Stimulated activated naive CD8-positive, alpha-beta T cell treated with anti-CD3 and anti-CD28 coated beads, Interleukin-15, Interleukin-2, amounts not matched to agents 100 ng/mL and 50 ng/mL, for 24 hours (primary cell): ENCODE measurements around the gene CSTPP1.
"Not testable (repeated sequence)": the region's sequence is repeated elsewhere in the genome, so short reads cannot be mapped to it uniquely, and the experiment has no call there.

Source experiments
- H3K27ac Mint-ChIP-seq: one replicate; pipeline ENCODE4 v1.8.0; 2021; ENCODE audit warnings: mild to moderate bottlenecking, mixed read lengths
- H3K27me3 Mint-ChIP-seq: one replicate; pipeline ENCODE4 v1.8.0; 2021; ENCODE audit warnings: mixed read lengths
- H3K36me3 Mint-ChIP-seq: one replicate; pipeline ENCODE4 v1.8.0; 2021; ENCODE audit warnings: low read depth, mixed read lengths
- H3K4me1 Mint-ChIP-seq: one replicate; pipeline ENCODE4 v1.8.0; 2021; ENCODE audit warnings: low read depth, mixed read lengths
- H3K4me3 Mint-ChIP-seq: one replicate; pipeline ENCODE4 v1.8.0; 2021; ENCODE audit warnings: mild to moderate bottlenecking, mixed read lengths
- H3K9me3 Mint-ChIP-seq: one replicate; pipeline ENCODE4 v1.8.0; 2021; ENCODE audit warnings: mixed read lengths

The CSTPP1 gene

DNA sequence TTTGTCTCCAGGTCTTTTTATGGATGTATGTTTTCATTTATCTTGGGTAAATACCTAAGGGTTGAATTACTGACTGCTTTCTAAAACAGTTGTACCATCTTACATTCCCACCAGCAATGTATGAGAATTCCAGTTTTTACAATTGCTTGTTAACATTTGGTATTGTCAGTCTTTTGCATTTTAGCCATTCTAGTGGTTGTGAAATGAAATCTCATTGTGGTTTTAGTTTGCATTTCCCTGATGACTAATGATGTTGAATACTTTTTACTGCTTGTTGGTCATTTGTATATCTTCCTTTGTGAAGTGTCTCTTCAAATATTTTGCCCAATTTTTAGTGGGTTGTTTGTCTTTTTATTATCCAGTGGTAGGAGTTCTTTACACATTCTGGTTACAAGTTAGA lies 147.4 kb downstream of the CSTPP1 start:
- H3K4me1 Mint-ChIP-seq: peaks cover 12% of the 10 kb centered on the region
- no peaks in the 10 kb centered on the region for H3K9me3 Mint-ChIP-seq
- H3K4me3 Mint-ChIP-seq: no peak overlapping the region
- H3K36me3 Mint-ChIP-seq: no peaks in the 10 kb centered on the region
- no peaks in the 10 kb centered on the region for H3K27me3 Mint-ChIP-seq
- H3K27ac Mint-ChIP-seq: no peak overlapping the region

DNA sequence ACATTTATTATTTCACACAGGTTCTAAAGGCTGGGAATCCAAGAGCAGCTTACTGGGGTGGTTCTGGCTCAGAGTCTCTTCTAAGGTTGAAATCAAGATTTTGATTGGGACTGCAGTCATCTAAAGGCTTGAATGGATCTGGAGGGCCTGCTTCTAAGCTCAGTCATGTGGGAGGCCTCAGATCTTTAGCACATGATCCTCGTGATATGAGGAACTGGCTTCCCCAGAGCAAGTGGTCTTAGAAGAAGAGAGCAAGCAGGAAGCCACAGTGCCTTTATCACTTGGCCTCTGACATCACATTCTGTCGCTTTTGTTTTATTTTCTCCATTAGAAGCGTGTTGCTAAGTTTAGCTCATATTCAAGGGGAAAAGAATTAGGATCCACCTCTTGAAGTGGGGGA lies 151.2 kb downstream of the CSTPP1 start:
- Mint-ChIP-seq H3K27me3 (no peaks in the 10 kb centered on the region), H3K9me3 (no peaks in the 10 kb centered on the region), H3K4me3 (no peak overlapping the region), H3K36me3 (no peaks in the 10 kb centered on the region), H3K27ac (no peak overlapping the region), H3K4me1 (peaks cover 12% of the 10 kb centered on the region)

DNA sequence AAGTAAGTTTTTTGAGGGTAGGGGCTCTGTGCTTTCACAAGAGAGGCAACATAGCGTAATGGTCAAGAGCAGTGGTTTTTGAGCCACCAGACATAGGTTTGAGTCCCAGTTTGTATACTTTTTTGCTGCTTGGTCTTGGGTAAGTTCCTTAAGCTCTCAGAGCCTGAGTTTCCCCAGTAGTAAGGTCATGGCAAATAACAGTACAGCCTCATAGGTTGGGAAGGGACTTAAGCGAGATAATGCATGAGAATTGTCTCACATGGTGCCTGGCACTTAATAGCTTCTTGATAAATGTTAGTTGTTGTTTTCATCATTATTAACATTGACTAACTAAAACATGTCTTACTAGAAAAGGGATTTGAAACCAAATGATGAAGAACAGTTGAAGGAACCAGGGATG lies 157.0 kb downstream of the CSTPP1 start:
- Mint-ChIP-seq H3K36me3 (no peaks in the 10 kb centered on the region), H3K4me3 (no peak overlapping the region), H3K27me3 (no peaks in the 10 kb centered on the region), H3K9me3 (no peaks in the 10 kb centered on the region), H3K4me1 (no peaks in the 10 kb centered on the region), H3K27ac (no peak overlapping the region)

DNA sequence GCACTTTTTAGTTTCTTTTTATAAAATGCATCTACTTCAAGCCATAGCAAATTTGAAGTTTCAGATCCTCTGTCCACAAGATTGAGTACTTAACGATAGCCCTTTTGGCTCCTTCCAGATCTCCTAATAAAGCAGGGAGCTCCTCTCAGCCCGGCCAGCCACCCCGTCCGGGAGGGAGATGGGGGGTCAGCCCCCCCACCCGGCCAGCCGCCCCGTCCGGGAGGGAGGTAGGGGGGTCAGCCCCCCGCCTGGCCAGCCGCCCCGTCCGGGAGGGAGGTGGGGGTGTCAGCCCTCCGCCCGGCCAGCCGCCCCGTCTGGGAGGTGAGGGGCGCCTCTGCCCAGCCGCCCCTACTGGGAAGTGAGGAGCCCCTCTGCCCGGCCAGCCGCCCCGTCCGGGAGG lies 160.3 kb downstream of the CSTPP1 start:
- H3K36me3 Mint-ChIP-seq, H3K4me3 Mint-ChIP-seq, H3K9me3 Mint-ChIP-seq, H3K27me3 Mint-ChIP-seq, H3K27ac Mint-ChIP-seq: not testable (repeated sequence)
- H3K4me1 Mint-ChIP-seq: peaks cover 11% of the 10 kb centered on the region

DNA sequence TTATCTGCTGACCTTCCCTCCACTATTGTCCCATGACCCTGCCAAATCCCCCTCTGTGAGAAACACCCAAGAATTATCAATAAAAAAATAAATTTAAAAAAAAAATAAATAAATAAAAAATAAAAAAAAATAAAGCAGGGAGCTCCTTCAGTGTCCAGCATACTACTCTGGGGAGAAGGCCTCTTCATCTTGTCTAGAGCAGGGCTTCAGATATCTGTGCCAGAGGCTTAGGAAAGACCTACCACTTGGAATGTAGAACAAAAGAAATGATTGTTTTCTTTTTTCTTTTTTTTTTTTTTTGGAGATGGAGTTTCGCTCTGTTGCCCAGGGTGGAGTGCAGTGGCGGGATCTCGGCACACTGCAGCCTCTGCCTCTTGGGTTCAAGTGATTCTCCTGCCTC lies 161.7 kb downstream of the CSTPP1 start:
- H3K27ac Mint-ChIP-seq, H3K4me3 Mint-ChIP-seq, H3K27me3 Mint-ChIP-seq, H3K36me3 Mint-ChIP-seq, H3K9me3 Mint-ChIP-seq: not testable (repeated sequence)
- peaks cover 11% of the 10 kb centered on the region for H3K4me1 Mint-ChIP-seq

DNA sequence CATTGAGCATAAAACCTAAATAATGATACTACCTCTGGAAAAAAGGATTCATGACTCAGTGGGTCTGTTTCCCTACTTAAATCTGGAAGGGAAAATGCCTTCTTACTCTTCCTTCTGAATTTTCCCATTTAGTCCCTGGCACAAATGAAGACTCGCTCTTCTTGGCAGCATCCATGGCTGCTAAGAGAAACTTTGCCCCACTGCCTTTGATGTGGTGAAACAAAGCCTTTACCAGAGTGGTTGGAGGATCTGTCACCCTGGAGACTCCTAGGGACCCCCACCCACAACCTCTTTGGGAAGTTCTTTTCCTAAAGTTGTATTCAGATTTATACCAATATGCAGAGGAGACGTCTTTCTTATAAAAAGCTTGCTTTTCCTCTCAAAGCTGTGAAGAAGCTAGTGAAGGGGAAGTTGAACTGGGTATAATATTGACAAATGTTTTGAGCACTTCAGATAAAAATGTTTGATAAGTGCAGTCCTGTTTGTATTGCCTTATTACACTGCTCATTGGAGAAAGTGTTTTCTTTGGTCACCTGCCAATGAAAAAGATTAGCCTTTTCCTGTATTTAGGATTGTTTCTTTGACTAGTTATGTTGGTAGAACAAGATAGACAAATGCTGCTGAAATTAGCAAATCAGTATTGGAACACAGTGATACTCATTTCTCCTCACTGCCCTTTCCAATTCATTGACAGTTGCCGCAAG lies 162.8 kb downstream of the CSTPP1 start:
- Mint-ChIP-seq H3K4me3 (no peak overlapping the region), H3K27me3 (no peaks in the 10 kb centered on the region), H3K27ac (no peak overlapping the region), H3K36me3 (no peaks in the 10 kb centered on the region), H3K9me3 (no peaks in the 10 kb centered on the region), H3K4me1 (peaks cover 11% of the 10 kb centered on the region)

DNA sequence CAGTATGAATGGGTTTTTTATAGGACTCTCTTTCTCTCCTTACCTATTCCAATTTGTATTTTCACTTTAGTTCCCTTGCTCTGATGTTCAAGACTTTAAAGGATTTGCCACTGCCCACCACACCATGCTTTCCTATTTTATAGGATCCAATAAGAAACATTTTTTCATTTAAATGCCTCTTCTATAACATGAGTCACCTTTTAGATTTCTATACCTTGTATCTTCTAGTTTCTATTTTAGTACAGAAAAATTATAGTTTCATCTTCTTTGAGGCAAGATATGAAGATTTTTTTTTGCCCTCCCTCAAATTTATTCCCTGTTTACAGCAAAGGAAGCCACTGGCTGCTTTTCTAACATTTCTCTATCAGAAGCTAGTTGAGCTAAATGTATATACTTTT lies 163.4 kb downstream of the CSTPP1 start:
- Mint-ChIP-seq H3K4me3 (no peak overlapping the region), H3K27me3 (no peaks in the 10 kb centered on the region), H3K27ac (no peak overlapping the region), H3K4me1 (peaks cover 11% of the 10 kb centered on the region), H3K36me3 (no peaks in the 10 kb centered on the region), H3K9me3 (no peaks in the 10 kb centered on the region)

DNA sequence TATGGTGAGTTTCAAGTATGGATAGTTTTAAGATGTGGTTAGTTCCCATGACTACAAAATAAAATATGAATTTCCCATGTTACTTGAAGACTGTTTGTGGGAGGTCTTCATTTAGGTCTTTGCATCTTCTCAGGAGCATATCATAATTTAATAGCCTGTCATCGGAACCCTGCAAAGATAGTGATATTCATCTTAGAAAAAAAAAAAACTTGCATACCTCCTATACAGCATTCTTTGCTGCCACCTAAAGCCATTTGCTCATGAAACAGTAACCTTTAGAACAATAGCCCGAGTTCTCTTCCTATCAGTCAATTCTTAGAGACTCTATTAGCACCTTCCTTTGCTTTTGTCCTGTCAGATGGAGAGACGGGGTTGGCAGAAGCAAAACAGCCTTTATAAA lies 164.8 kb downstream of the CSTPP1 start:
- Mint-ChIP-seq H3K9me3 (no peaks in the 10 kb centered on the region), H3K36me3 (no peaks in the 10 kb centered on the region), H3K4me3 (no peak overlapping the region), H3K4me1 (peaks cover 11% of the 10 kb centered on the region), H3K27me3 (no peaks in the 10 kb centered on the region), H3K27ac (no peak overlapping the region)

DNA sequence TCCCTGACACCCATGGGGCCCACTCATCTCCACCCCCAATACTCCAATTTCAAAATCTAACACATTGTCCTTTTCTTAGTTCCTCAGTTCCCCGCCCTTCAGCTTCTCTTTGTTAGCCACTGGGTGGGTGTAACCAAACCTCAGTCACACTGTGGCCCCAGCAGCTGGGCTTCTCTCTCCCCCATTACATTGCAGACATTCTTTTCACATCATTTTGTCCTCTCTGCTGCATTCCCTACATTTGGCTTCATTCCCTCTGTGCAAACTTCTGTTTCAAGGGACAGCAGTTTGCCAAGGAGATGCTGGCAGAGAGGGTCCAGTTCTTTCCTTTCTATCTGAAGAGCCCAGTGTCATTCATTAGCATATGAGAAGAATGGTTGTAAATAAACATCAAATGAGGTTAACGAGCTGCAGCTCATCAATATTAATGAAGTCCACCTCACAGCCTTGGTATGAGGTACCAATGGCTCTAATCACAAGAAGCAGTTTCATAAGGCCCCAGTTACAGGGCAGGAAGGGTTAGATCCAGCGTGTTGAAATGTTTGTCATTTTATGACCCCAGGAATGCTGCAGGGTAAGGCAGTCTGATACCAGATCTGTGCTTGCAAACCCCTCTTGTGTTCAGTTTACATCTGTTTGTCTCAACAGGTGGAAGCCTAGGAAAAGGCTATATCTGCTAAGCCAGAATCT lies 167.8 kb downstream of the CSTPP1 start:
- H3K4me1 Mint-ChIP-seq: peaks cover 11% of the 10 kb centered on the region
- H3K27me3 Mint-ChIP-seq: no peaks in the 10 kb centered on the region
- H3K27ac Mint-ChIP-seq: no peak overlapping the region
- no peaks in the 10 kb centered on the region for H3K36me3 Mint-ChIP-seq
- H3K4me3 Mint-ChIP-seq: no peak overlapping the region
- no peaks in the 10 kb centered on the region for H3K9me3 Mint-ChIP-seq

DNA sequence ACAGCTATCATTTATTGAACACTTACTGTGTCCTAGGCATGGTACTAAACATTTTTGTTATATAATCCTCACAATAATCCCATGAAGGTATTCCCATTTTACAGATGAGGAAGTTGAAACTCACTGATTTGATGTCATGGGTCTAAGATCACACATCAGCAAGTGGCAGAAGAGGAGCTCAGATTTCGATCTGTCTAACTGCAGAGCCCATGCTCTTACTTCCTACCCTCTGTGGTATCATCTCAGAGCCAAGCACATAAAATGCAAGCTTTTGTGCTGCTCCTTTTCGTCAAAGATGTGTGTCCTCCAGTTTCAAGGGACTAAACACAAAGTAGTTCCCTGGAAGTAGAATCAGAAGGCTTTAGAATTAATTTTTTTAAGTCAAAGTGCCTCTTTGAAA lies 169.0 kb downstream of the CSTPP1 start:
- Mint-ChIP-seq H3K4me3 (no peak overlapping the region), H3K27ac (no peak overlapping the region), H3K27me3 (no peaks in the 10 kb centered on the region), H3K36me3 (no peaks in the 10 kb centered on the region), H3K4me1 (peaks cover under 1% of the 10 kb centered on the region), H3K9me3 (no peaks in the 10 kb centered on the region)

DNA sequence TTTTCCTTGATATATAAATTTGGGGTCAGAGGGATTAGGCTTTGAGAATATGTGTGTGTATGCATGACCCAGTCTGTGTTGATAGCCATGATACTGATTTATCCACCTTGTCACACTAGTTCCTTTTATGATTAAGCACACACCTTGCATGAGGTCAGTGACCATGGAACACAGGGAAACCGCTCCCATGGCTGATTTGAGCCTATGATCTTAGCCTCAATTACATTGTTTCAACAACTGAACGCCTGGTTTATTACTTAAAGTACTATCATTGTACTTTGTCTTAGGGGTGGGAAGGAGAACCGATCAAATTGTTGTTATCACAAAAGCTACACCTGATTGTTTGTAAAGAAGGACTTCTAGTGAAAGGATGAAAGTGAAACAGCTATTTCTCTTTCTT lies 169.4 kb downstream of the CSTPP1 start:
- Mint-ChIP-seq H3K36me3 (no peaks in the 10 kb centered on the region), H3K27ac (no peak overlapping the region), H3K4me1 (no peaks in the 10 kb centered on the region), H3K9me3 (no peaks in the 10 kb centered on the region), H3K4me3 (no peak overlapping the region), H3K27me3 (no peaks in the 10 kb centered on the region)

DNA sequence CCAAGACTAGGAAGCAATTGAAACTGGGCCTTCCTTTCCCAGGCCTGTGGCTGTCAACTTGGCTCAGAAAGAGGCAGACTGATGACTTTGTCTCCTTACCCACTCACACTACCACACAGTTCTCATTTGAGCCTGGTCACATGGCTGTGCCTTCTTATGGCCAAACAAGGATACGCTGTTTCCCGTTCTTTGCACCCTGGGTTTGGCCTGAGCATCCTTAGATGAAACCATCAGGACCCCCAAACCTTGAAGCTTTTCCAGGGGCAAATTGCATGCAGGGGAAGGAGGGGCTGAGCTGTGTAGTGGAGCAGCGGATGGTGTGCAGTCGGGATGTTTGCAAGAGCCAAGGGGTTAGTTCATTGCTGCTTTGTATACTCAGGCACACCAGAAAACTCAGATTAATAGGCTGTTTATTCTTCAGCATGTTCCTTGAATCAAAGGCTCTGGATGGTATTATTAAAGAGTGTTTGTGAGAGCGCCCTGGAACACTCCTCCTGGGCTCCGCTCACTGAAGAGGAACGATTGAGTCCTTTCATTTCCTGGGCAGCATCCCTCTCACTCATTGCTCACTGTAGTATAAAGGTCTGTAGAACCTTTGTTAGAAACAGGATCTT lies 170.3 kb downstream of the CSTPP1 start:
- Mint-ChIP-seq H3K27me3 (no peaks in the 10 kb centered on the region), H3K4me1 (no peaks in the 10 kb centered on the region), H3K36me3 (no peaks in the 10 kb centered on the region), H3K9me3 (no peaks in the 10 kb centered on the region), H3K27ac (no peak overlapping the region), H3K4me3 (no peak overlapping the region)

DNA sequence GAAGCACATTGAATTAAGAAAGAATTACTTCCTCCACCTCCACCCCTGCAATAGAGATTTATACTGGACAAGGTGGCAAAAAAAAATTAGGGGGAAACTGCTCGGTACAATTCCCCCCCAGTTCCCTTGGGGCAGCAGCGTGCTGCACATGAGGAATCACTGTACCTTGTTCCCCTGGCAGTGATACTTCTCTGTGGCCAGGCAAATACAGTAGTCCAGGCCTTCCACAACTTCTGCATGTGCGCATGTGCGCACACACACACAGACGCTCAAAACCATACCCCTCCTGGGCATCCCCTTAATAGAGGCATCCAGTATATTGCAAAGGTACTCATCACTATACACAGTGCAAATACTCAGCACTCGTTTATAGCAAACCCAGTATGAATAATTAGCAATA lies 171.2 kb downstream of the CSTPP1 start:
- Mint-ChIP-seq H3K4me1 (no peaks in the 10 kb centered on the region), H3K27ac (no peak overlapping the region), H3K9me3 (no peaks in the 10 kb centered on the region), H3K4me3 (no peak overlapping the region), H3K27me3 (no peaks in the 10 kb centered on the region), H3K36me3 (no peaks in the 10 kb centered on the region)

DNA sequence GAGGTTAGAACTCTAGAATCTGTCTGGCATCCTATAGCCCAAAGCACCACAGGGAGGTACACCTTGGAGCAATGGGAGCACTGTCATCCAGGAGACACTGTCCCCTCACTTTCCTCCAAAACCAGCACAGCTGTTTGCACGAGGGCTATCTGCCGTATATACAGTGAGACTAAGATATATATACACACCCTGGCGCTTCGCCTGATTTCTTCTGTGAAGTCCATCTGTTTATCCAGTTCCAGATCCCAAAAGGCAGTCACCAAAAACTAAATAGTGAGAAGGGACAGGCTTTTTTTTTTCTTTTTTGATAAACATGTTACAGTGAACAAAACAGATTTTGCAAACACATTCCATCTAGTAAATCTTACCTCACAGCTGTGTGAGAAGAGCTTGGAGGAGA lies 171.7 kb downstream of the CSTPP1 start:
- no peak overlapping the region for H3K4me3 Mint-ChIP-seq
- H3K27ac Mint-ChIP-seq: no peak overlapping the region
- no peaks in the 10 kb centered on the region for H3K4me1 Mint-ChIP-seq
- no peaks in the 10 kb centered on the region for H3K9me3 Mint-ChIP-seq
- H3K27me3 Mint-ChIP-seq: no peaks in the 10 kb centered on the region
- H3K36me3 Mint-ChIP-seq: no peaks in the 10 kb centered on the region

DNA sequence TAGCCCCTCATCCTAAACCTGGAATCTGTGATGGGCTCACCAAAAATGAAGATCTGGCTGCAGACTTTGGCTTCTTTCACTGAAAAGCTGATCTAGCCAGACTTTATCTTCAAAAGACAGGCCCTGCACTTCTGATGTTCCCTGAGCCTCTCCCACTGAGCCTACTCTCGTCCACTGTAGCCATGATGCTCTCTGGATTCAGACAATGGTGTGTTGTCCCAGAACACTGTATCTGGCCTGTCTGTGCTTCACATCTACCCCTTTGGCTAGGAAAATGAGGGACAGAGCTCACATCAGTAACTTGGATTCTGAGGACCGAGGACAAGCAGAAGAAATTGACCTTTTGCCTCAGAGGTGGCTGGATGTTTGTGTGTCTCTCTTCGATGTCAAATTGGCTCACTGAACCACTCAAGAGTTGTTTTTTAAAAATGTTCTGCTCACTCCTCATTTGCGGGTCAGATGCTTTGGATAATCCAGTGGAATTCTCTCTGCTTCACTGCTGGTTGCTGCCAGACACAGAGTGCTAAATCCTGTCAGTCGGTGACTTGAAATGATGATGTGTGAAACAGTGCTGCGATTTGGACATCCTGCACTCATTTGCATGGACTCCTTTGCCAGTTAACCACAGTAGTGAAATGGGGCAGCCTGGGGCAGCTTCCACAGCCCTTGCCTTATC lies 172.6 kb downstream of the CSTPP1 start:
- H3K27me3 Mint-ChIP-seq: no peaks in the 10 kb centered on the region
- H3K4me3 Mint-ChIP-seq: no peak overlapping the region
- no peaks in the 10 kb centered on the region for H3K9me3 Mint-ChIP-seq
- H3K4me1 Mint-ChIP-seq: no peaks in the 10 kb centered on the region
- no peak overlapping the region for H3K27ac Mint-ChIP-seq
- no peaks in the 10 kb centered on the region for H3K36me3 Mint-ChIP-seq
